GM19193 (cell line): ENCODE results near the gene PARVB.

ENCODE experiments used
- POLR2A ChIP-seq: IDR thresholded peaks from 4 replicates; pipeline ENCODE4 v1.6.1; 2011; ENCODE audit not compliant: insufficient read depth, insufficient read length; ENCODE audit errors: extremely low read depth

PARVB gene

DNA sequence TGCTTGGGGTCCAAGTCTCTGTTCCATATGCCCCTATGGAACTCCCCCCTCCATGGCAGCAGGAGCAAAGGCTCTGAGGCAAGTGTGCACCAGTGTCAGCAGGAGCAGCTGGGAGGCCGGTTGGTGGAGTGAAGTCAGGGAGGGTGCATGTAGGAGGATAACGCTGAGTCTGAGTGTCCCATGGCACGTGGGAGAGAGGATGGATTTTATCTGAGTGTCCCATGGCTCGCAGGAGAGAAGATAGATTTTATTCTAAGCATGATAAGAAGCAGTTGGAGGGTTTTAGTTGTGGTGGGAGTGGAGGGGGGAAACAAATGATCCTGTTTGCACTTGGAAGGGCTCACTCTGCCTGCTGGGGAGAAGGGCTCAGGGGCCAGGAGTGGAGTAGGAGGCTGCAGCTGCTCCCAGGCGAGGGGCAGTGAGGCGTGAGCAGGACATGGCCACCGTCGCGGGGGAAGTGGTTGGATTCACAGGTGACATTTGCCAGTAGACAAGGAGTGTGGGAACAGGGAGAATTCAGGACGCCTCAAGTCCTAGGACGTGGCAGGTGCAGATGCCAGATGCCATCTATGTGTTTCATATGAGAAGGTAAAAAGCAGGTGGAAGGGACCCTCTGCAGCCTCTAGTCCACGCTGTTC lies 123.0 kb downstream of the PARVB start:
- TF ChIP-seq POLR2A = no peak

DNA sequence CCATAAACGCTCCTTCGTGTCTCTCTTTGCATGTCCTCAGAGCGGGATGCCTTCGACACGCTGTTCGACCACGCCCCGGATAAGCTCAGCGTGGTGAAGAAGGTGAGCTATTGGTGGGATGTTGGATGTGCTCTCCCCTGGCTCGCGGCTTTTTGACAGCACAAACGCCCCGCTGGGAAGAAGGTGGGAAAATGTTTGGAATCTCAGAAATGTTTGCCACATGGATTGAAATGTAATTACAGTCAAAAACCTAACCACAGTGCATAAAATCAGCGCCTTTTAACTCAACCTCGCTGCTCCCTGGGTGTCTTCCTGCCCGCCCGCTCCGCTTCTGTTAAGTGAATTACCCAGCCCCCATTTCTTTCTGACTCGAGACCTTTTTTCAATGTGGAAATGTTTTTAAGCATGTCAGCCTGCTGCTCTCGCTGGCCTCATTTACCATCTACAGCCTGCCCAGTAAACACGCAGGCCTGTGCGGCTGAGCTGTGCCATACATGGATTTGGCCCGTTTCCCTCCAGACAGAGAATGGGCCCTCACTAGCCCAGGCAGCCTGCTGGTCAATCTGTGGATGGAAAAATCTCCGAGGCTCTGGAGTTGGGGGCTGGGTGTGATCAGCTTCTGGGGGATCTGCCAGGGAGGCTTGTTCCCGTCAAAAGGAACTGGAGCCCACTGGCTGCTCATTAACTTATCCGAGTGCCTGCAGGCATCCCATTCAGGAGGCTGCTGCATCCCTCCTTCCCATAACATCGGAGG lies 123.9 kb downstream of the PARVB start:
- no peak for TF ChIP-seq POLR2A

DNA sequence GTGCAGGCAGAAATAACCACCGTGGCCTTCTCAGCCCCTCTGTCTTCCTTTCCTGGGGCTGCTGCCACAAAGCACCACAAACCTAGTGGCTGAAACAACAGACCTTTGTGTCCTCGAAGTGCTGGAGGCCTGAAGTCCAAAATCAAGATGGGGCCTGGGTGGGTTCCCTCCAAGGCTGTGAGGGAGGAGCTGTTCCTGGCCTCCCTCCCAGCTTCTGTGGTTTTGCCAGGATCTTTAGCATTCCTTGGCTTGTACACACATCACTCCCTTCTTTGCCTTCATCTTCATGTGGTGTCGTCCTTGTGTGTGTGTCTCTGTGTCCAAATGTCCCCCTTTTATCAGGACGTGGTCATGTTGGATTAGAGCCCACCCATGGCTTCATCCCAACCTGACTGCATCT lies 127.6 kb downstream of the PARVB start:
- TF ChIP-seq POLR2A = no peak

DNA sequence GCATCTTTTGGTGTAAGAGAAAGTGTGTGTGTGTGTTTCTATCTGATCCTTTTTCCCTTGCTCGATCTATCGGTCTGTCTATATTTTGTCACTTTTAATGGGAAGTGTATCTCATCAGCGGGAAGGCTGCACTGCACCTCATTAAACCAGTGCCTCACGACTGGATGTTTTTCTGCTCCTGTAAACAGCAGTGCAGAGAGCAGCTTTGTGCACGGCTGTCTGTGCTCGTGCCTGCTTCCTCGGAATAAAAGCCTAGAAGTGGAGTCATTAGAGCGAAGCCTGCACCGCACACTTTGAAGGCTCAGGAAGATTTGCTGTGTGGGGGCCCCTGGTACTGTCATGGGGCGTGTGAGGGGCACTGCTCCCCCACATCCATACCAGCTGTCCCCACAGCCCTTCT lies 129.6 kb downstream of the PARVB start:
- no peak for TF ChIP-seq POLR2A

DNA sequence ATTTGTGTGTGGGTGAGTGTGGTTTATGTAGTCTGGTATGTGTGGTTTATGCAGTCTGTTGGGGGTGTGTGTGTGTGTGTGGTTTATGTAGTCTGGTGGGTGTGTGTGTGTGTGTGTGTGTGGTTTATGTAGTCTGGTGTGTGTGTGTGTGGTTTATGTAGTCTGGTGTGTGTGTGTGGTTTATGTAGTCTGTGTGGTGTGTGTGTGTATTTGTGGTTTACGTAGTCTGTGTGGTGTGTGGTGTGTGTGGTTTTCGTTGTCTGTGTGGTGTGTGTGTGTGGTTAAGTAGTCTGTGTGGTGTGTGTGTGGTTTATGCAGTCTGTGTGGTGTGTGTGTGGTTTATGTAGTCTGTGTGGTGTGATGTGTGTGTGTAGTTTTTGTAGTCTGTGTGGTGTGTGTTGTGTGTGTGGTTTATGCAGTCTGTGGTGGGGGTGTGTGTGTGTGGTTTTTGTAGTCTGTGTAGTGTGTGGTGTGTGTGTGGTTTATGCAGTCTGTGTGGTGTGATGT lies 130.4 kb downstream of the PARVB start:
- no peak for TF ChIP-seq POLR2A

DNA sequence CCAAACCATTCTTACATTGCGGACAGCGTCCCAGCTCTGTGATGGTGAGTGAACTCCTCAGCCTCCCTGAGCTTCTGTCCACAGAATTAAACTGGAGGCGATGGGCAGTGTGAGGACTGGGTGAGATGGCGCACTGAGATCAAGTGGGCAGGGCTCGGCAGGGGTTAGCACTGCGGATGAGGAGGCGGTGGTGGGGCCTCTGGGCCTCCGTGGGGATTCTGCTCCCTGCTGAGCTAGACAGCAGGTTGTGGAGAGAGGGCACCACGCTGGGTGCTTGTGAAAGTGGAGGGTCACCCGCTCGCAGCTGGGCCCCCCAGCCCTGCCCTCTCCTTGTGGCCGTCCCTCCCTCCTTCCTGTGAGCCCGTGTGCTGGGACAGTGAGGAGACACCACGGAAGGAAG lies 131.0 kb downstream of the PARVB start:
- TF ChIP-seq POLR2A = no peak

DNA sequence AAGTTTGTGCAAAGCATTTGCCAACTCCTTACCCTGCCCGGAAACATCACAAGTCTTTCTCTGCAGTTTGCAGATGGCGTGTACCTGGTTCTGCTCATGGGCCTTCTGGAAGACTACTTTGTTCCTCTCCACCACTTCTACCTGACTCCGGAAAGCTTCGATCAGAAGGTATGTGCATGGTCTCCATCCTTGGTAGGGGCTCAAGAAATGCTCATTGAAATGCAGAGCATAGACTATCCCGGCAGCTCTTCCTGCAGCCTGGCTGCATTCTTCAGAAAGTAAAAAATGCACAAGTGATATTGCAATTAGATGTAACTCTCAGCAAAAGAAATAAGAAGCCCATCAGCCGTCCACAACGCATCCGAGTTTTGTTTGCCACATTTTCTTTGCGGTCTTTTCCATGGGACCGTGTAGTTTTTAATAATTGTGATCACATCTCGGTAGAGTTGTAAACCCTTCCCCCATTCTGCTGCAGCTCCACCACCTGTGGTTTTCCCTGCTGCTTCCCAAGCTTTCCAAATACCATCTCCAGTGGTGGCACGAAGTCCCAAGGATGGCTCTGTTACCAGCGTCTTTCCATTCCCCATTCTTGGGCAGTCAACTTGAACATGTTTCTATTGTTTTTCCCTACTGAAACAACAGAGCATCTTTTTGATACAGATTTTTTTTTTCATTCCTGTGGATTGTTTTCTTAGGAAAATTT lies 134.0 kb downstream of the PARVB start:
- no peak for TF ChIP-seq POLR2A

DNA sequence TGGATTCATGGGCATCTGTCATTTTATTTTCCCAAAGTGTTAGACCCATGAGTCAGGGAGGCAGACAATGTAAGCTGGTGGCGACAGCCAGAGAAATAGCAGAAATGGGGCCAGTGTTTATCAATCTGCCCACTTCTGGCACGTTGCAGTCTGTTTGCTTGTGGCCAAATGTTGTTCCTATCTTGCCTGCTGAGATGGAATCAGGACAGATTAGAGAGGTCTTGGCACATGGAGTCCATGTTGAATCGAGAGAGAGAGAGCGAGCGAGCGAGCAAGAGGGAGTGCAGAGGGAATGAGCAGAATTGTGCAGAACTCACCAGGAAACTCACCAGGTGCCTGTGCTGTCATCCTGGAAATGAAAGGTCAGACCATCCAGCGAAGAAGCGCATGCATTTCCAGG lies 134.7 kb downstream of the PARVB start:
- TF ChIP-seq POLR2A = no peak

DNA sequence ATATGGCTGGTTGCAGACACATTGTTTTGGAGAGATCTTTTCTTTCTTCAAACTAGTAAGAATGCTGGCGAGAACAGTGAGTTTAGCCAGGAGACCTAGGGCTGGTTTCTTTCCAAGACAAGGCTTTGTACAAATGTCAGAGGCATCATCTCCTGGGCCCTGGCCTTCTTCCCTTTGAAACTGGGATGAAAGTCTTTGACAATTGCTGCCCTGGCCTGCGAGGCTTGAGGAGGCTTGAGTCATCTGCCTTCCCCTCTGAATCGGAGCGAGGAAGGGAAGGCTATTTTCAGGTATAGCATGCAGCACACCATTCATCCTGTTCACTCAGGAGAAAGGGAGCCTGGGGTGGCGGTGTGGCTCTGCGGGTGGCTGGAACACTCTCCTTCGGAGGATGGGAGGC lies 135.1 kb downstream of the PARVB start:
- no peak for TF ChIP-seq POLR2A

DNA sequence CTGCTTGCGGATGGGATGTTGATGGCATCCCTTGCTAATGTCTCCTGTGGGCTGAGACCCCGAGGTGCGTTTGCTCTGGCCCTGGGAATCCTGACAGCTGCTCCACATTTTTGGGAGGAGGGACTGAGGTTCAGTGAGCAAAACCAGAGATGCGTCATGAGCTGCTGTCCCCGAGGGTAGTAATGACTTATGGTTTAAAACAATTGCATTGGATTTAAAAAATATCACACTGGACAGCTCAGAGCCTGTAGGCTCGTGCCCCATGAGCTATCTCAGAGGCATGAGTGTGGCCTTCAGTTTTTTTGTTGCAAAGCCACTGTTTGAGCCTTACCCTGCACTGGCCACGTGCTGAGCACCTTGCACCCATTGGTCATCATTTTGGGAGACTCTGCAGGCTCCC lies 135.7 kb downstream of the PARVB start:
- TF ChIP-seq POLR2A = no peak

DNA sequence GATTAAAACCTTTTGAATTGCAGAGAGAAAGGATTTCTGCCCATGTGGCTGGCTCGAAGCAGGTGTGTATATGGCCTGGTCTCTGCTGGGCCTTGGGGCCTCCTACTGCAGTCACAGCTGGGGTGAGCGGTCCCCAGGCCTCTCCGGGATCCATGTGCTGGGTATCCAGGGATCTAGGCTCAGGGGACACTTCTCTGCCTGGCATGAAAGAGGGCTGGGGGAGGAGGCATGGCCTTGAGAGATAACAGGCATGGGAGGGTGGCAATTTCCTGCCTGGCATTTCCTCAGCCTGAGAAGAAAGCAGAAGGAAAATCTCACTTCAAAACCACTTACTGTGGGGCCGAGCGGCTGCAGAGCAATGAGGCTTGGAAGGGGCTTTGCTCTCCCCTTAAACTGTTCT lies 136.3 kb downstream of the PARVB start:
- TF ChIP-seq POLR2A = no peak

DNA sequence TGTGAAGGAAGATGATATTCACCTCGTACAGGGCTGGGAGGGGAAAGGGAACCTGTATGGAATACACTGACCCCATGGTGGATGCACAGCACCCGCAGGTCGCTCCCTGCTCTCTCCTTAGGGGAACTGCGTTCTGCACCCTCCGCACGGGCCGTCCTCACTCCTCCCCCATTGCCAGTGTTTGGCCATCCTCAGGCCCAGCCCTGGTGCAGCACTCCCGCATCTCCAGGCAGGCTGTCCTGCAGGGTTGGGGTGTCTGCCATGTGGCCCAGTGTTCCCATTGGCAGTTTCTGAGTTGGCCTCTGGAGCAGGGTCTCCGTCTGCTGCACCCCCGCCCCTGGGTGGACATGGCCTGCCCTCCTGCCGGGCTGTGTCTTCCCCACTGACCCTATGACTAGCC lies 137.6 kb downstream of the PARVB start:
- no peak for TF ChIP-seq POLR2A

DNA sequence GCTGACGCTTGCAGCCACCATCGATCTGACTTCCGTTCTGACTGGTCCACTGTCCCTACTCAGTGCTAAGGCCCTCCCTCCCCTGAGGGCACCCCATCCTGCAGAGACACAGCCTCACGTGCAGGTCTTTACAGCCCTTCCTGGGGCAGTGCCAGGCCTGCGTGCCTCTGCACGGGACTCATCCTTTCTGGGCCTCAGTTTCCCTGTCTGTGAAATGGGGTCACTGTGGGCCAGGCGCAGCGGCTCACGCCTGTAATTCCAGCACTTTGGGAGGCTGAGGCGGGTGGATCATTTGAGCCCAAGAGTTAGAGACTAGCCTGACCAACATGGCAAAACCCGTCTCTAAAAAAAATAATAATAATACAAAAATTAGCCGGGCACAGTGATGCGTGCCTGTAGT lies 138.9 kb downstream of the PARVB start:
- TF ChIP-seq POLR2A = no peak

DNA sequence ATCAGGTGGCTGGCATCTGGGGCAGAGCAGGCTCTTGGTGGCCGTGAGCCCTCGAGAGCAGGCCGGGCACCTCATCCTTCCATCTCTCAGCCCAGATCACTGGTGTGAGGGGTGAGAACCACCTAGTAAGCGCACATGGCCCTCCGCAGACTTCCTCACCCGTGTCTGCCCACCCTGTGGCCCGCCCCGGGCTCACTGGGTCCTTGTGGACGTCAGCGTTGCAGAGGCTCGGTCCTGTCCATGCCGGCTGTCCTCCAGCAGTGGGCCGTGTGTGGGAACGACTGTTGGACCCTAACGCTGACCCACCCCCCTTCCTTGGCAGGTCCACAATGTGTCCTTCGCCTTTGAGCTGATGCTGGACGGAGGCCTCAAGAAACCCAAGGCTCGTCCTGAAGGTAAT lies 139.4 kb downstream of the PARVB start:
- no peak for TF ChIP-seq POLR2A

DNA sequence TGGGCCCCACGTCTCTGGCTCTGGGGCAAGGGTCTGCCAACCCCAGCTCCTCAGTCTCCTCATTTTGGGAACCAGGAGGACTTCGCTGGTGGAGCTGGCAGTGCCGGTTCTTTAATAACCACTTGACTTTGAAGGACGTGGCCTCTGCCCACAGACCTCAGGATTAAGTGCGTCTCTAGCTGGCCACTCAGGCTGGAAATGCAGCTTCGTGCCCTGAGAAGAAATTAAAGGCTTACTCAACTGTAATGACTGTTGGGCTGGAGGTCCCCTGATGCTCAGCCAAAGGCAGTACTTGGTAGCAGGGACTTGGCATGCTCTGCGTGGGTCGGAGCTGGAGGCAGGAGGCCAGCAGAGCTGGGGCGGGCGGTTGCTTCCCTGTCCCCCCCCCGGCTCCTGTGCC lies 139.9 kb downstream of the PARVB start:
- TF ChIP-seq POLR2A = no peak
